Measurements from ENCODE around the gene ENTHD1. TPM values are rescaled to one million over a fixed set of nuclear protein-coding genes. Genes with fewer than 3 reads are reported as not detected.
"Not testable (repeated sequence)": the region's sequence is repeated elsewhere in the genome, so short reads cannot be mapped to it uniquely, and the experiment has no call there.

The ENTHD1 gene
- total and polyA plus RNA-seq, 8 donors = not detected

- intact Hi-C loops (cut with DNase I; ENCODE audit: low total_unique reads) = no loop called here
- peaks cover 0 to 11% (median 0%) of the 10 kb centered on the region in 3 donors for H3K27me3 ChIP-seq
- no peak overlapping the region for H3K27ac ChIP-seq
- peaks cover 0 to 10% (median 0%) of the 10 kb centered on the region in 4 donors for H3K4me1 ChIP-seq
- no peaks in the 10 kb centered on the region for H3K36me3 ChIP-seq
- no peak overlapping the region for H3K4me3 ChIP-seq
- no peak for TF ChIP-seq EP300 (IDR thresholded peaks at IDR 0.05)
- no peak for TF ChIP-seq POLR2AphosphoS5 (IDR thresholded peaks at IDR 0.05)
- no peak for TF ChIP-seq POLR2A (IDR thresholded peaks at IDR 0.05)
- TF ChIP-seq, protein P1, sequence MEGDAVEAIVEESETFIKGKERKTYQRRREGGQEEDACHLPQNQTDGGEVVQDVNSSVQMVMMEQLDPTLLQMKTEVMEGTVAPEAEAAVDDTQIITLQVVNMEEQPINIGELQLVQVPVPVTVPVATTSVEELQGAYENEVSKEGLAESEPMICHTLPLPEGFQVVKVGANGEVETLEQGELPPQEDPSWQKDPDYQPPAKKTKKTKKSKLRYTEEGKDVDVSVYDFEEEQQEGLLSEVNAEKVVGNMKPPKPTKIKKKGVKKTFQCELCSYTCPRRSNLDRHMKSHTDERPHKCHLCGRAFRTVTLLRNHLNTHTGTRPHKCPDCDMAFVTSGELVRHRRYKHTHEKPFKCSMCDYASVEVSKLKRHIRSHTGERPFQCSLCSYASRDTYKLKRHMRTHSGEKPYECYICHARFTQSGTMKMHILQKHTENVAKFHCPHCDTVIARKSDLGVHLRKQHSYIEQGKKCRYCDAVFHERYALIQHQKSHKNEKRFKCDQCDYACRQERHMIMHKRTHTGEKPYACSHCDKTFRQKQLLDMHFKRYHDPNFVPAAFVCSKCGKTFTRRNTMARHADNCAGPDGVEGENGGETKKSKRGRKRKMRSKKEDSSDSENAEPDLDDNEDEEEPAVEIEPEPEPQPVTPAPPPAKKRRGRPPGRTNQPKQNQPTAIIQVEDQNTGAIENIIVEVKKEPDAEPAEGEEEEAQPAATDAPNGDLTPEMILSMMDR (IDR thresholded peaks at IDR 0.05) = no peak
- H3K9me3 ChIP-seq = no peaks in the 10 kb centered on the region
- DNase-seq = no peak
- WGBS, 5 donors = 79 to 90% (median 88%) methylated on average over 6 of the region's 6 CpGs
Measured at GRCh38 chr22:39896313-39896996, 2.9 kb upstream of the ENTHD1 start.

- Histone ChIP-seq H3K36me3 (no peaks in the 10 kb centered on the region), H3K27ac (no peak overlapping the region), H3K9me3 (no peaks in the 10 kb centered on the region), H3K27me3 (peaks cover 0 to 13% (median 0%) of the 10 kb centered on the region in 3 donors), H3K4me1 (peaks cover 0 to 6% (median 0%) of the 10 kb centered on the region in 4 donors), H3K4me3 (no peak overlapping the region)
- no peak for DNase-seq
- TF ChIP-seq POLR2AphosphoS5 (IDR thresholded peaks at IDR 0.05) = no peak
- no peak for TF ChIP-seq EP300 (IDR thresholded peaks at IDR 0.05)
- TF ChIP-seq, protein P1 (IDR thresholded peaks at IDR 0.05) = no peak
- TF ChIP-seq POLR2A (IDR thresholded peaks at IDR 0.05) = no peak
- intact Hi-C loops (cut with DNase I; ENCODE audit: low total_unique reads) = no loop called here
- 49 to 77% (median 59%) methylated on average over 1 of the region's 1 CpG for WGBS, 5 donors
Measured at GRCh38 chr22:39895682-39896081, 2.1 kb upstream of the ENTHD1 start.

DNA sequence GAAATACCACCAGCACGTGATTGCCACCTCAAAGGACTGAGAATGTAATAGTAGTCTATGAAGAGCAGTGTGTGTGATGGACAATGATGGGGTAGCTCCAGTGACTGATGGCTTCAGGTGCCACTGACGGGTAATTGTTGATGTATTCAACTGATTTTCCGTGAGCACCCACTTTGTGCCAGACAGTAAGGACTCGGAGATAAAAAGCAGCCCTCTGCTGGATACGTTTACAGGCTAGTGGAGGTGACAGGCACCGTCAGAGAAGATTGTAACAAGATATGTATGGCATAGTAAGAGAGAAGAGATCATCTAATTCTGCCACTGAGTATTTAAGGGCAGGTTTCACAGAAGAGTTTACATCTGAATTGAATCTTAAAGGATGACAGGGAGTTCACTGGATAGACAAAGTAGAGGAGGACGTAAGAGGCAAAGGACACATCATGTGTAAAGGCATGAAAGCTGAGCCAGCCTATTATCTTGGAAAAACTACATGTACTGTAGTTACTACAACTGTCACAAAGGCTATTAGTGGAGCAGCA is 1.1 kb upstream of the ENTHD1 start:
- Histone ChIP-seq H3K36me3 (no peaks in the 10 kb centered on the region), H3K4me1 (no peaks in the 10 kb centered on the region), H3K4me3 (no peak overlapping the region), H3K27me3 (peaks cover 0 to 13% (median 0%) of the 10 kb centered on the region in 3 donors), H3K9me3 (no peaks in the 10 kb centered on the region), H3K27ac (no peak overlapping the region)
- DNase-seq = no peak
- TF ChIP-seq EP300 (IDR thresholded peaks at IDR 0.05) = no peak
- TF ChIP-seq POLR2AphosphoS5 (IDR thresholded peaks at IDR 0.05) = no peak
- WGBS, 5 donors = 57 to 76% (median 61%) methylated on average over 7 of the region's 7 CpGs
- intact Hi-C loops (cut with DNase I; ENCODE audit: low total_unique reads) = no loop called here

- WGBS, 5 donors = 77 to 91% (median 82%) methylated on average over 3 of the region's 3 CpGs
- DNase-seq; H3K4me3 ChIP-seq; intact Hi-C loops (cut with DNase I; ENCODE audit: low total_unique reads); H3K36me3 ChIP-seq; H3K4me1 ChIP-seq; H3K9me3 ChIP-seq; H3K27ac ChIP-seq: not testable (repeated sequence)
- peaks cover 0 to 25% (median 0%) of the 10 kb centered on the region in 3 donors for H3K27me3 ChIP-seq
Measured at GRCh38 chr22:39889924-39890323, 3.6 kb downstream of the ENTHD1 start.

GRCh38 chr22:39883057-39883456 is 10.5 kb downstream of the ENTHD1 start:
- H3K4me1 ChIP-seq = no peaks in the 10 kb centered on the region

More at GRCh38 chr22:39883057-39883456, 10.5 kb downstream of the ENTHD1 start:
- no peak overlapping the region for H3K4me3 ChIP-seq
- H3K27me3 ChIP-seq = peaks cover 0 to 7% (median 0%) of the 10 kb centered on the region in 3 donors
- H3K27ac ChIP-seq = no peak overlapping the region
- intact Hi-C loops (cut with DNase I; ENCODE audit: low total_unique reads) = no loop called here
- H3K9me3 ChIP-seq = no peaks in the 10 kb centered on the region
- 31 to 54% (median 39%) methylated on average over 1 of the region's 1 CpG for WGBS, 5 donors
- no peaks in the 10 kb centered on the region for H3K36me3 ChIP-seq
- TF ChIP-seq, protein P1 (IDR thresholded peaks at IDR 0.05) = no peak
- no peak for TF ChIP-seq POLR2AphosphoS5 (IDR thresholded peaks at IDR 0.05)
- TF ChIP-seq POLR2A (IDR thresholded peaks at IDR 0.05) = no peak
- TF ChIP-seq EP300 (IDR thresholded peaks at IDR 0.05) = no peak
- DNase-seq = no peak

Data from stomach (tissue), 9 donors.